HepG2 (cell line): ENCODE data around the gene PDILT. TPM values are rescaled to one million over a fixed set of nuclear protein-coding genes. Genes with fewer than 3 reads are reported as not detected.

Experiments
- BATF2 ChIP-seq: sonication (generic); formaldehyde crosslinking; IDR thresholded peaks from 2 replicates; pipeline ENCODE4 v1.8.0; 2022; ENCODE audit warnings: mild to moderate bottlenecking, missing genetic modification reagents, moderate library complexity
- BCL6 ChIP-seq: IDR thresholded peaks from 2 replicates; pipeline ENCODE4 v1.6.1; 2016; ENCODE audit warnings: missing genetic modification reagents, missing compliant biosample characterization
- FOXA3 ChIP-seq: IDR thresholded peaks from 2 replicates; pipeline ENCODE4 v1.6.1; 2016; ENCODE audit warnings: missing genetic modification reagents, missing compliant biosample characterization
- FOXJ3 ChIP-seq: sonication (generic); formaldehyde crosslinking; IDR thresholded peaks from 2 replicates; pipeline ENCODE4 v1.4.0; 2020; ENCODE audit warnings: missing genetic modification reagents, mild to moderate bottlenecking, borderline replicate concordance
- FOXP1 ChIP-seq, 2 experiments: fragments of 450-650 bp in 1 of 2; IDR thresholded peaks; 2 replicates each; pipeline ENCODE4 v1.6.1; 2017 to 2018; ENCODE audit warnings: antibody characterized with exemption in 1 of 2
- GABPA ChIP-seq, 2 experiments: IDR thresholded peaks; 2 replicates each; pipeline ENCODE4 v1.6.1; 2011 to 2016; ENCODE audit warnings: low read depth in 2 of 2, low read length in 1 of 2, missing biosample characterization in 1 of 2, missing genetic modification characterization in 1 of 2
- GFI1 ChIP-seq: sonication (generic); formaldehyde crosslinking; IDR thresholded peaks from 2 replicates; pipeline ENCODE4 v1.5.0; 2020; ENCODE audit warnings: missing genetic modification reagents, mild to moderate bottlenecking, borderline replicate concordance
- HNF4A ChIP-seq: sonication (generic); formaldehyde crosslinking; IDR thresholded peaks from 2 replicates; pipeline ENCODE4 v1.4.0; 2020; ENCODE audit warnings: missing genetic modification reagents
- HOXA9 ChIP-seq: sonication (generic); formaldehyde crosslinking; IDR thresholded peaks from 2 replicates; pipeline ENCODE4 v1.8.1; 2022; ENCODE audit warnings: missing genetic modification reagents, mild to moderate bottlenecking, moderate library complexity, borderline replicate concordance
- IRF2 ChIP-seq: IDR thresholded peaks from 2 replicates; pipeline ENCODE4 v1.6.1; 2018; ENCODE audit warnings: missing genetic modification reagents, missing compliant biosample characterization
- PHF8 ChIP-seq: sonication (generic); formaldehyde crosslinking; IDR thresholded peaks from 2 replicates; pipeline ENCODE4 v1.5.0; 2020; ENCODE audit warnings: missing genetic modification reagents
- RFX1 ChIP-seq: fragments of 450-650 bp; IDR thresholded peaks from 2 replicates; pipeline ENCODE4 v1.6.1; 2017
- SAFB2 ChIP-seq: sonication (generic); formaldehyde crosslinking; IDR thresholded peaks from 2 replicates; pipeline ENCODE4 v1.5.1; 2020; ENCODE audit warnings: missing genetic modification reagents, low read depth, mild to moderate bottlenecking, borderline replicate concordance
- TCF7 ChIP-seq: sonication (generic); IDR thresholded peaks from 2 replicates; pipeline ENCODE4 v1.6.1; 2016; ENCODE audit warnings: antibody characterized with exemption, low read depth
- ZMYM4 ChIP-seq: sonication (generic); formaldehyde crosslinking; IDR thresholded peaks from 2 replicates; pipeline ENCODE4 v1.8.1; 2023; ENCODE audit warnings: mild to moderate bottlenecking, missing genetic modification reagents
- ZNF138 ChIP-seq: sonication (generic); formaldehyde crosslinking; IDR thresholded peaks from 2 replicates; pipeline ENCODE4 v1.5.0; 2020; ENCODE audit warnings: mild to moderate bottlenecking, low read depth, missing genetic modification reagents
- ZNF563 ChIP-seq: sonication (generic); formaldehyde crosslinking; IDR thresholded peaks from 2 replicates; pipeline ENCODE4 v1.8.0; 2022; ENCODE audit warnings: mild to moderate bottlenecking, moderate library complexity, missing genetic modification reagents
- ZNF569 ChIP-seq: sonication (generic); formaldehyde crosslinking; IDR thresholded peaks from 2 replicates; pipeline ENCODE4 v1.5.0; 2020; ENCODE audit warnings: mild to moderate bottlenecking, missing genetic modification reagents, moderate library complexity, borderline replicate concordance
- ZNF609 ChIP-seq: sonication (generic); formaldehyde crosslinking; IDR thresholded peaks from 2 replicates; pipeline ENCODE4 v1.4.0; 2020; ENCODE audit warnings: mild to moderate bottlenecking, missing genetic modification reagents, borderline replicate concordance
- ZNF788 ChIP-seq: sonication (generic); formaldehyde crosslinking; IDR thresholded peaks from 2 replicates; pipeline ENCODE4 v1.5.0; 2020; ENCODE audit warnings: mild to moderate bottlenecking, missing genetic modification reagents, borderline replicate concordance
- ZNF790 ChIP-seq: sonication (generic); formaldehyde crosslinking; IDR thresholded peaks from 2 replicates; pipeline ENCODE4 v1.8.0; 2022; ENCODE audit warnings: missing genetic modification reagents, mild to moderate bottlenecking, borderline replicate concordance
- polyA plus RNA-seq, 8 experiments: library from polyadenylated mRNA; depleted of rRNA in 3 of 8; stranded (reverse) in 7 of 8; unstranded in 1 of 8; fragments of >200 nt; fragmentation: Illumina TruSeq in 4 of 8; extraction: Trizol in 4 of 8; gene quantifications; 2 replicates each; pipeline versions ENCODE4 v1.2.1 to v1.2.3, GENCODE V29; 2011 to 2016; ENCODE audit warnings: low read depth in 4 of 8, missing spikeins in 1 of 8, mixed read lengths in 1 of 8; ENCODE audit not compliant: insufficient read depth in 1 of 8
- total RNA-seq, 5 experiments: library from RNA; depleted of rRNA; stranded (reverse); fragments of >200 nt; fragmentation: Illumina TruSeq; extraction: Trizol; gene quantifications; 2 replicates each; pipeline ENCODE4 v1.2.3, GENCODE V29; 2016; ENCODE audit warnings: low read depth in 1 of 5
- TF ChIP-seq, protein P1 (sequence below): IDR thresholded peaks from 2 replicates; pipeline ENCODE4 v1.6.1; 2016; ENCODE audit warnings: mild to moderate bottlenecking

Gene PDILT
- total and polyA plus RNA-seq, 2 of the 13 experiments (the other 11 are each of a cell fraction or from before 2014, with no cell fraction given), result not detected

- TF ChIP-seq ZNF138 (CRISPR knock-in tag), result 0 out of 2 replicates have a peak, but pooled peaks have one; percentile 48
- peak; percentile 24; the same call in 1 of the 2 replicates for TF ChIP-seq PHF8 (CRISPR knock-in tag)
- peak; percentile 65 for TF ChIP-seq TCF7
- TF ChIP-seq GFI1 (CRISPR knock-in tag), result 0 out of 2 replicates have a peak, but pooled peaks have one; percentile 32
- 0 out of 2 replicates have a peak, but pooled peaks have one; percentile 46 for TF ChIP-seq HOXA9 (CRISPR knock-in tag)
- TF ChIP-seq ZNF569 (CRISPR knock-in tag), result no peak
- TF ChIP-seq ZNF563 (CRISPR knock-in tag), result no peak
- TF ChIP-seq FOXP1 (IDR thresholded peaks at IDR 0.05), result no peak
- peak; percentile 54; the same call in 1 of the 2 replicates for TF ChIP-seq FOXP1 (CRISPR knock-in tag; IDR thresholded peaks at IDR 0.05)
- TF ChIP-seq RFX1, result no peak
- TF ChIP-seq BCL6 (CRISPR knock-in tag), result peak; percentile 33; the same call in 1 of the 2 replicates
- TF ChIP-seq IRF2 (CRISPR knock-in tag), result peak; percentile 42; the same call in 1 of the 2 replicates
- peak; percentile 85 for TF ChIP-seq FOXA3
- TF ChIP-seq GABPA (IDR thresholded peaks at IDR 0.05; ENCODE audit: low read depth, low read length), result no peak
- TF ChIP-seq GABPA (CRISPR knock-in tag; IDR thresholded peaks at IDR 0.05; ENCODE audit: low read depth), result peak; percentile 42; the same call in 1 of the 2 replicates
- peak; percentile 78 for TF ChIP-seq HNF4A
- peak; percentile 31; the same call in 1 of the 2 replicates for TF ChIP-seq ZNF788 (CRISPR knock-in tag)
- peak; percentile 70 for TF ChIP-seq ZMYM4 (CRISPR knock-in tag)
- TF ChIP-seq, protein P1, sequence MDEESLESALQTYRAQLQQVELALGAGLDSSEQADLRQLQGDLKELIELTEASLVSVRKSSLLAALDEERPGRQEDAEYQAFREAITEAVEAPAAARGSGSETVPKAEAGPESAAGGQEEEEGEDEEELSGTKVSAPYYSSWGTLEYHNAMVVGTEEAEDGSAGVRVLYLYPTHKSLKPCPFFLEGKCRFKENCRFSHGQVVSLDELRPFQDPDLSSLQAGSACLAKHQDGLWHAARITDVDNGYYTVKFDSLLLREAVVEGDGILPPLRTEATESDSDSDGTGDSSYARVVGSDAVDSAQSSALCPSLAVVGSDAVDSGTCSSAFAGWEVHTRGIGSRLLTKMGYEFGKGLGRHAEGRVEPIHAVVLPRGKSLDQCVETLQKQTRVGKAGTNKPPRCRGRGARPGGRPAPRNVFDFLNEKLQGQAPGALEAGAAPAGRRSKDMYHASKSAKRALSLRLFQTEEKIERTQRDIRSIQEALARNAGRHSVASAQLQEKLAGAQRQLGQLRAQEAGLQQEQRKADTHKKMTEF (CRISPR knock-in tag), result no peak
- TF ChIP-seq BATF2, result peak; percentile 56; the same call in 1 of the 2 replicates
- peak; percentile 45; the same call in 1 of the 2 replicates for TF ChIP-seq FOXJ3 (CRISPR knock-in tag)
- TF ChIP-seq ZNF609 (CRISPR knock-in tag), result peak; percentile 63; the same call in 1 of the 2 replicates
- no peak for TF ChIP-seq SAFB2 (CRISPR knock-in tag)
- no peak for TF ChIP-seq ZNF790 (CRISPR knock-in tag)
Observed at GRCh38 chr16:20327444-20328041, 77.0 kb downstream of the PDILT start, which contains the start of gene GP2 (continued).
